ENCODE data around the gene DYNLL1.

GRCh38 chr12:120469450-120470149 is 26.3 kb upstream of the DYNLL1 start, which contains the start of gene SRSF9:
- TF ChIP-seq, protein P1, sequence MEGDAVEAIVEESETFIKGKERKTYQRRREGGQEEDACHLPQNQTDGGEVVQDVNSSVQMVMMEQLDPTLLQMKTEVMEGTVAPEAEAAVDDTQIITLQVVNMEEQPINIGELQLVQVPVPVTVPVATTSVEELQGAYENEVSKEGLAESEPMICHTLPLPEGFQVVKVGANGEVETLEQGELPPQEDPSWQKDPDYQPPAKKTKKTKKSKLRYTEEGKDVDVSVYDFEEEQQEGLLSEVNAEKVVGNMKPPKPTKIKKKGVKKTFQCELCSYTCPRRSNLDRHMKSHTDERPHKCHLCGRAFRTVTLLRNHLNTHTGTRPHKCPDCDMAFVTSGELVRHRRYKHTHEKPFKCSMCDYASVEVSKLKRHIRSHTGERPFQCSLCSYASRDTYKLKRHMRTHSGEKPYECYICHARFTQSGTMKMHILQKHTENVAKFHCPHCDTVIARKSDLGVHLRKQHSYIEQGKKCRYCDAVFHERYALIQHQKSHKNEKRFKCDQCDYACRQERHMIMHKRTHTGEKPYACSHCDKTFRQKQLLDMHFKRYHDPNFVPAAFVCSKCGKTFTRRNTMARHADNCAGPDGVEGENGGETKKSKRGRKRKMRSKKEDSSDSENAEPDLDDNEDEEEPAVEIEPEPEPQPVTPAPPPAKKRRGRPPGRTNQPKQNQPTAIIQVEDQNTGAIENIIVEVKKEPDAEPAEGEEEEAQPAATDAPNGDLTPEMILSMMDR (conservative IDR thresholded peaks at IDR 0.05; ENCODE audit: low read depth, low read length): peak; percentile 94
- no peak for TF ChIP-seq EZH2 (IDR thresholded peaks at IDR 0.05; ENCODE audit: borderline replicate concordance, low read depth, low read length, poor library complexity, severe bottlenecking)
